Sigmoid colon (tissue), 7 donors: ENCODE data around the gene ACAA1. TPM values are rescaled to one million over a fixed set of nuclear protein-coding genes. Genes with fewer than 3 reads are reported as not detected.
A peak's percentile ranks its signal among the peaks of the same experiment; 100 is the strongest.

Experiments
- DNase-seq: peaks from one replicate; pipeline ENCODE4 v3.0.0-alpha.2; 2019
- H3K27ac ChIP-seq, 4 donors: fragments of 200-600 bp; sonication (generic); one replicate each; pipeline ENCODE4 v1.5.1; 2016 to 2019; ENCODE audit warnings: mild to moderate bottlenecking in 1 of 4
- H3K27me3 ChIP-seq, 3 donors: fragments of 200-600 bp; sonication (generic); one replicate each; pipeline ENCODE4 v1.5.1; 2019; ENCODE audit warnings: mild to moderate bottlenecking in 1 of 3
- H3K36me3 ChIP-seq, 4 donors: fragments of 200-600 bp; sonication (generic); one replicate each; pipeline ENCODE4 v1.5.1; 2016 to 2019
- H3K4me1 ChIP-seq, 4 donors: fragments of 200-600 bp; sonication (generic); one replicate each; pipeline ENCODE4 v1.5.1; 2017 to 2019
- H3K4me3 ChIP-seq, 4 donors: fragments of 200-600 bp; sonication (generic); one replicate each; pipeline ENCODE4 v1.5.1; 2017 to 2019; ENCODE audit warnings: mild to moderate bottlenecking in 2 of 4, moderate library complexity in 1 of 4
- H3K9me3 ChIP-seq, 4 donors: fragments of 200-600 bp in 3 of 4; sonication (generic) in 3 of 4; one replicate each; pipeline versions ENCODE4 v1.5.1 to v1.6.1; 2013 to 2019
- CTCF ChIP-seq, 4 experiments: fragments of 450-650 bp in 3 of 4; fragments of 200-600 bp in 1 of 4; IDR thresholded peaks; one replicate each; pipeline ENCODE4 v1.5.1; 2016 to 2019; ENCODE audit warnings: antibody characterized with exemption in 4 of 4, mild to moderate bottlenecking in 3 of 4, moderate library complexity in 2 of 4
- EP300 ChIP-seq, 4 donors: sonication (generic); formaldehyde crosslinking; IDR thresholded peaks; one replicate each; pipeline ENCODE4 v1.6.1; 2017; ENCODE audit warnings: antibody characterized with exemption in 4 of 4
- POLR2A ChIP-seq, 2 donors: fragments of 450-650 bp; IDR thresholded peaks; one replicate each; pipeline ENCODE4 v1.6.1; 2016; ENCODE audit warnings: antibody characterized with exemption in 2 of 2, mild to moderate bottlenecking in 2 of 2, moderate library complexity in 2 of 2
- POLR2AphosphoS5 ChIP-seq, 4 donors: sonication (generic); formaldehyde crosslinking; IDR thresholded peaks; one replicate each; pipeline ENCODE4 v1.6.1; 2017; ENCODE audit warnings: antibody characterized with exemption in 4 of 4
- WGBS, 2 donors: extraction: QIAGEN DNeasy Blood & Tissue Kit; methylation state at CpG; one replicate each; pipeline ENCODE4 v1.1.7; 2013; 5-methylcytosine and 5-hydroxymethylcytosine counted together
- intact Hi-C: fragments of 100-400 bp; cut with DNase I; formaldehyde crosslinking; loops from one replicate; pipeline ENCODE4 v1.15.1; 2023
- polyA plus RNA-seq, 3 donors: library from polyadenylated mRNA; stranded (reverse); fragments of 200-250 nt; gene quantifications; one replicate each; pipeline ENCODE4 v1.2.3, GENCODE V29; 2013
- total RNA-seq, 4 donors: library from RNA; depleted of rRNA; stranded (reverse); fragments of >200 nt; gene quantifications; one replicate each; pipeline ENCODE4 v1.1.0, GENCODE V29; 2016
- donor health status: healthy with polysubstance abuse.
- donor health status: Bipolar disorder and iron deficiency.
- donor health status: healthy.

ACAA1 gene
- total and polyA plus RNA-seq, 7 donors: 42.6 to 258 (median 53.2) TPM

GRCh38 chr3:38111201-38111600 is 25.7 kb downstream of the ACAA1 start:
- no peak overlapping the region for H3K4me3 ChIP-seq
- DNase-seq: peak; percentile 48
- WGBS, 2 donors: 96% methylated on average over 4 of the region's 4 CpGs
- TF ChIP-seq POLR2A (IDR thresholded peaks at IDR 0.05): no peak
- no peak for TF ChIP-seq CTCF (IDR thresholded peaks at IDR 0.05)
- TF ChIP-seq POLR2AphosphoS5 (IDR thresholded peaks at IDR 0.05): no peak
- no peaks in the 10 kb centered on the region for H3K27me3 ChIP-seq
- H3K27ac ChIP-seq: no peak overlapping the region
- H3K36me3 ChIP-seq: no peaks in the 10 kb centered on the region
- H3K4me1 ChIP-seq: no peaks in the 10 kb centered on the region
- H3K9me3 ChIP-seq: no peaks in the 10 kb centered on the region
- intact Hi-C loops: loop anchor here (10.0 kb wide), 1 partner anchor 364 kb away; no protein-coding TSS in a partner anchor

GRCh38 chr3:38110314-38111050 is 26.4 kb downstream of the ACAA1 start:
- Histone ChIP-seq H3K4me1 (no peaks in the 10 kb centered on the region), H3K27ac (no peak overlapping the region), H3K27me3 (peaks cover 0 to 3% (median 0%) of the 10 kb centered on the region in 3 donors), H3K9me3 (no peaks in the 10 kb centered on the region), H3K4me3 (no peak overlapping the region), H3K36me3 (no peaks in the 10 kb centered on the region)
- intact Hi-C loops: loop anchor here (10.0 kb wide), 1 partner anchor 364 kb away; no protein-coding TSS in a partner anchor
- TF ChIP-seq POLR2AphosphoS5 (IDR thresholded peaks at IDR 0.05): no peak
- no peak for TF ChIP-seq EP300 (IDR thresholded peaks at IDR 0.05)
- TF ChIP-seq CTCF (IDR thresholded peaks at IDR 0.05): no peak
- no peak for TF ChIP-seq POLR2A (IDR thresholded peaks at IDR 0.05)
- 94% methylated on average over 6 of the region's 6 CpGs for WGBS, 2 donors
- peak; percentile 40 for DNase-seq

- Histone ChIP-seq H3K9me3 (no peaks in the 10 kb centered on the region), H3K4me3 (no peak overlapping the region), H3K36me3 (no peaks in the 10 kb centered on the region), H3K27me3 (peaks cover 0 to 3% (median 0%) of the 10 kb centered on the region in 3 donors), H3K4me1 (no peaks in the 10 kb centered on the region), H3K27ac (no peak overlapping the region)
- 95% methylated on average over 17 of the region's 17 CpGs for WGBS, 2 donors
- peak; percentile 50 for DNase-seq
- TF ChIP-seq EP300 (IDR thresholded peaks at IDR 0.05): no peak
- no peak for TF ChIP-seq POLR2A (IDR thresholded peaks at IDR 0.05)
- no peak for TF ChIP-seq CTCF (IDR thresholded peaks at IDR 0.05)
- no peak for TF ChIP-seq POLR2AphosphoS5 (IDR thresholded peaks at IDR 0.05)
- intact Hi-C loops: loop anchor here (10.0 kb wide), 1 partner anchor 365 kb away; no protein-coding TSS in a partner anchor
Observed at GRCh38 chr3:38109580-38110313, 27.2 kb downstream of the ACAA1 start.

GRCh38 chr3:38108649-38109579 is 28.0 kb downstream of the ACAA1 start:
- no peak for TF ChIP-seq CTCF (IDR thresholded peaks at IDR 0.05)
- no peak for TF ChIP-seq EP300 (IDR thresholded peaks at IDR 0.05)
- no peak for TF ChIP-seq POLR2A (IDR thresholded peaks at IDR 0.05)
- no peak for TF ChIP-seq POLR2AphosphoS5 (IDR thresholded peaks at IDR 0.05)
- peak; percentile 53 for DNase-seq
- intact Hi-C loops: no loop called here
- no peak overlapping the region for H3K27ac ChIP-seq
- H3K27me3 ChIP-seq: peaks cover 0 to 3% (median 0%) of the 10 kb centered on the region in 3 donors
- no peak overlapping the region for H3K4me3 ChIP-seq
- H3K9me3 ChIP-seq: no peaks in the 10 kb centered on the region
- H3K4me1 ChIP-seq: no peaks in the 10 kb centered on the region
- 72 to 89% methylated on average over 11 of the region's 11 CpGs for WGBS, 2 donors
- no peaks in the 10 kb centered on the region for H3K36me3 ChIP-seq
